GM18909 (cell line): ENCODE results near the gene ZBED2.
"Not testable (repeated sequence)": the region's sequence is repeated elsewhere in the genome, so short reads cannot be mapped to it uniquely, and the experiment has no call there.

Experiments used
- ATAC-seq: cut with Tn5 transposase; IDR thresholded peaks from one replicate; pipeline ENCODE4 v1.9.1; 2021; ENCODE audit warnings: mild to moderate bottlenecking; ENCODE audit not compliant: unreplicated experiment, poor library complexity

ZBED2 gene

DNA sequence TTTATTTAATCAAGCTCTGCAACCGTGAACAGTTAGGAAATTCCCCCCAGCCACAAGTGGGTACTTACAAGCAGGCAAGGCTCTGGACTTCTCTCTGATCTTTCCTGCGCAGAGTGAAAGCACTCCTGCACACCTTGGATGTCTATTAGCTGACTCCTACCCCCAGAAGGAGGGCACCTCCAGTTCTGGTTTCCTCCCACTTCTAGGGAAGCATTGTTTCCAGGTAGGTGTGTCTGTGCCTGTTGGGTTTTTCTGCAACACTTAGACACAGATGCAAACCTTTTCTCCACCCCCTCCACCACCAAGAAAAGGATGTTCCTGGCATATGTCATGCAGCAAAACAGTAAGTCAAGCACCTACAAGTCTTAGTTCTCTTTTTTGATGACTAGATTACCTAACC, at the start of gene ZBED2:
Gene ZBED2, minus strand, starts transcription at position 115 of the 400 bp plus-strand sequence. CDS start 1,145 bp downstream, outside the sequence.
- peak; percentile 49 for ATAC-seq

DNA sequence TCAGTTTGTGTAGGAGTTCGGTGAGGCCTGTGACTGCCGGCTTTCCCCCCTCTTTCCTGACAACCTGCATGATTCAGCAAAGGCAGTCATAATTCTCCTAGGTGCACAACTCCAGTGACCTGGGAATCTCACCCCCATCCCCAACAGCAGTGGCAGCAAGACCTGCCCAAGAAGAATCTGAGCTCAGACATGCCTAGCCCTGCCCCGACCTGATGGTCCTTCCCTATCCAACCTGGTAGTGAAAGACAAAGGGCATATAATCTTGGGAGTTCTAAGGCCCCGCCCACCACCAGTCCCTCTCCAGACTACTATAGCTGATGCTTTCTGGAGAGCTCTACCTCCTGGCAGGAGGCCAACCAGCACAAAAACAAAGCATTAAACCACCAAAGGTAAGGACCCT, 44.2 kb upstream of the ZBED2 start:
- ATAC-seq = no peak

DNA sequence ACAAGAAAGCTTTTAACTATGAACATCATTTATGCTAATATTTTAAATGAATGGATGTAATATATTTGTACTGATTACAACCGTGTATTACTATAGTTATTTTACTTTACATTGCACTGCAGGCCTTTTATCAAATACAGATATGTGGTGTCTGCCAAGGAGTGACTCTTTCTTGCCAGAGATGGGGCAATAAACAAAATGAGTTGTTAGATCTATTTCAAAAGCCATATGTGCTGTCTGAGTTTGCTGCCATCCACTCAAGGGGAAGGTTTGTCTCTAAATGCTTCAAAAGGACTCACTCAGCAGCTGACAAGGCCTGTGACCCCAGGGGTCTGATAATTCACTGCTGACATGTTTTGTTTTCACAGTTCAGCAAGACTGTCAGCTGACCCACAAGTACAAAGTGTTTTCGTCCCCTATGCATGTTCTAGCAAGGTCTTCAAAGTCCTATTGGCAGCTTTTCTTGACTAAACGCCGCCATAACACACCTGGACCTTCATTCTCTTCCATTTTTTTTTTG, 41.3 kb upstream of the ZBED2 start:
- no peak for ATAC-seq

- ATAC-seq = no peak
Measured at GRCh38 chr3:111635403-111635802, 40.3 kb upstream of the ZBED2 start.

DNA sequence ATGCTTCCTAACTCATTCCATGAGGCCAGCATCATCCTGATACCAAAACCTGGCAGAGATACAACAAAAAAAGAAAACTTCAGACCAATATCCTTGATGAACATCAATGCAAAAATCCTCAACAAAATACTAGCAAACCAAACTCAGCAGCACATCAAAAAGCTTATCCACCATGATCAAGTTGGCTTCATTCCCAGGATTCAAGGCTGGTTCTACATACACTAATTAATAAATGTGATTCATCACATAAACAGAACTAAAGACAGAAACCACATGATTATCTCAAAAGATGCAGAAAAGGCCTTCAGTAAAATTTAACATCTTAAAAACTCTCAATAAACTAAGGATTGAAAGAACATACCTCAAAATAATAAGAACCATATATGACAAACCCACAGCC, 35.5 kb upstream of the ZBED2 start:
- not testable (repeated sequence) for ATAC-seq

DNA sequence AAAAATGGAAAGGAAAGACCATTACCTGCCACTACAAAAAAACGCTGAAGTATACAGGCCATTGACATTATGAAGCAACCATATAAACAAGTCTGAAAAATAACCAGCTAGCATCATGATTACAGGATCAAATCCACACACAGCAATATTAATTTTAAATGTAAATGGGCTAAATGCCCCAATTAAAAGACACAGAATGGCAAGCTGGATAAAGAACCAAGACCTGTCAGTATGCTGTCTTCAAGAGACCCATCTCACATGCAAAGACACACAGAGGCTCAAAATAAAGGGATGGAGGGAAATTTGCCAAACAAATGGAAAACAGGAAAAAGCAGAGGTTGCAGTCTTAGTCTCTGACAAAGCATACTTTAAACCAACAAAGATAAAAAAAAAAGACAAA, 33.9 kb upstream of the ZBED2 start:
- not testable (repeated sequence) for ATAC-seq

GRCh38 chr3:111627092-111627491, 31.9 kb upstream of the ZBED2 start:
- ATAC-seq = no peak

DNA sequence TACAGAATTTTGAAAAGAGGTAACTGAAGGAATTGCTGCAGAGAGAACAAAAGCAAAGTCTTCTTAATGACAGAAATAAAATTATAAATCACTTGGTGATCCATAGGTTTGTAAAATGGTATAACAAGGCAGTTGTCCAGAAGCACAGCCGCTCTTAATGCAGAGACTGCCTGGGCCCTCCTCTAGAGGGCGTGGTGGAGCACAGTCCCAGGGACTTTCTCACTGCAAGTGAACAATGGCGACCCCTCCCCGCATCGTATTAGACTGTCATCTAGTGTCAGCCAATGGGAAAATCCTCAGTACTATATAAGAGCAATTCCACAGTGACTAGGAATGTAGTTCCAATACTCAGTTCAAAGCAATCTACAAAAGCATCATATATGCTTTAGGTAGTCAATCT, 26.4 kb upstream of the ZBED2 start:
- no peak for ATAC-seq

DNA sequence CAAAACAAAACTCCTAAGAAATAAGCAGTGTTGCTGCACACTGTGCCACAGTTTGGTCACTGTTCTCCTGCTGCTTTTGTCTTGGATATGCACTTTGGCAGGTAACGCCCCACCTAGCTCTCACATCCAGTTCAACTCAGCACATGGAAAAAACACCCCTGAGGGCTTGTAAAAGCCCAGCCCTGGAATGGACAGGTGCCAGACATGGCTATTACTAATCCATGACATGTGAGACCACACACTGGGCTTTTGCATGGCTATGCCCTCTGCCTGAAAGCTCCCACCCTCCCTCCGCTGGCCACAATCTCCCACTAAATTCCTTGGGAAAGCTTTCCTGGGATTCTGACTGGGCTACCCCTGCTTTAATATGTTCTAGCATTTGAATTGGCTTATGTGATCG, 24.7 kb upstream of the ZBED2 start:
- no peak for ATAC-seq

- ATAC-seq = no peak
Measured at GRCh38 chr3:111618945-111619344, 23.8 kb upstream of the ZBED2 start.

- no peak for ATAC-seq
Measured at GRCh38 chr3:111617912-111618601, 22.9 kb upstream of the ZBED2 start.

GRCh38 chr3:111617406-111617805, 22.3 kb upstream of the ZBED2 start:
- ATAC-seq = no peak

GRCh38 chr3:111616417-111617105, 21.4 kb upstream of the ZBED2 start:
- ATAC-seq = peak; percentile 89

DNA sequence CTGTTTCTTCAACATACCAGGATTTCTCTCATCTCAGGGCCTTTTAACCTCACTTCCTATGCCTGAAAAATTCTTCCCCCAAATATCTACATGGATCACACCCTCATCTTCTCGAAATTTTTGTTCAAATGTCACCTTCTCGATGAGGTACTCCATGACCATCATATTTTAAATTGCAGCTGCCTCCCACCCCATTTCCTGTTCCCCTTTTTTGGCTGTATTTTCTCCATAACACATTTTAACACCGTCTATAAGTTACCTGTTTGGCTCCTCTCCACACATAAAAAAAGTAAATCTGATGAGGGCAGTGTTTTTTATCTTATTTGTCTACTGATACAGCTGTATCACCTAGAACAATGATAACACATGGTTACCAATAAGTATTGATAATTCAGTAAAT, 20.7 kb upstream of the ZBED2 start:
- no peak for ATAC-seq

DNA sequence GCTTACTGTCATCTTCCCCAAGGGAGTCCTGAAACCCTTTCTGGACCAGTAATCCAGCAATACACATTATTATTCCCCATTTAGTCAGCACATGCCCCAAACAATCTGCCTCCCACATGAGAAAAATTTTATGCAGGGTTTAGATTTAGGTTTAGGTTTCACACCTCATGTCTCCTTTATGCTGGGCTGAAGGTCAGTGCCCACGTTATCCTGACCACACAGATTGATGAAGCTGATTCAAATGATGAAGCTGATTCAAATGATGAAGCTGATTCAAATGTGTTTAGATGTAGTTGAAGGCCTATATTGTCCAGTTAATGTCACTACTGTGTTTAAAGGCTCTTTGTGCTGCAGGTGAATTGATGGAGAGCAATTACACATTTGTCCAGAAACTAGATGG, 18.1 kb upstream of the ZBED2 start:
- ATAC-seq = no peak

DNA sequence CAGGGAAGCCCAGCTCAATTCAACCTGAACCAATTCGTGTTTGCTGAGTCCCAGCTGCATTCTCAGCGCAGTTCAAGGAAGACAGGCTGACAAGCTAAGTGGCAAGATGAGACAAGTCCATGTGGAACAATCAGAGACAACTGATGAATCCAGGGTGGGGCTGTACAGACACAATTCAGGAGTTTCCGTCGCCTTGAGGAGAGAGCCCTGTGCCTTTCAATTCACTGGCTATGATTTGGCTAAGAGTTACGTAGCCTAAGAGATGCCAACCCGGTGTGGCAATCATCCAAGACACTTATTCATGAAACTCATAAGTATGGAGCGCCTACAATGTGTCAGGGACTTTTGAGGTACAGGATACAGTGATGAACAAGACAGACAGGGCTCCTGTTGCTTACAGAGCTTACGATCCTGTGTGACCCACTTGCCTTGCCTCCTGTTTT, 15.5 kb upstream of the ZBED2 start:
- ATAC-seq = peak; percentile 23

- ATAC-seq = peak; percentile 93
Measured at GRCh38 chr3:111610189-111610588, 15.0 kb upstream of the ZBED2 start.

DNA sequence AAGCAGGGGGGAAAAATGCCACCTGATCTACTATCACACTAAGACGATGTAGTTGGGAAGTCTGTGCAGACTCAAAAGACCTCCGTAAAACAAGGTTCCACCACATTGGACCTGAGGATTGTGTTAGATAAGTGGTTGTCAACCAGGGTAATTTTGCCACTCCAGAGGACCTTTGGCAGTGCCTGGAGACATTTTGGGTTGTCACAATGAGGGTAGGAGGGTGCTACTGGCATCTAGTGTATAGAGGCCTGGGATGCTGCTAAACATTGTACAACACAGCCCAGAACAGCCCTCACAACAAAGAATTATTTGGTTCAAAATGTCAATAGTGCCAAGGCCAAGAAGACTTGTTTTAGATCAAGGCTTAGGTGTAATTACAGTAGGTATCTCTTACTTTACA, 14.6 kb upstream of the ZBED2 start:
- ATAC-seq = no peak

GRCh38 chr3:111608383-111608782, 13.2 kb upstream of the ZBED2 start:
- ATAC-seq = no peak

DNA sequence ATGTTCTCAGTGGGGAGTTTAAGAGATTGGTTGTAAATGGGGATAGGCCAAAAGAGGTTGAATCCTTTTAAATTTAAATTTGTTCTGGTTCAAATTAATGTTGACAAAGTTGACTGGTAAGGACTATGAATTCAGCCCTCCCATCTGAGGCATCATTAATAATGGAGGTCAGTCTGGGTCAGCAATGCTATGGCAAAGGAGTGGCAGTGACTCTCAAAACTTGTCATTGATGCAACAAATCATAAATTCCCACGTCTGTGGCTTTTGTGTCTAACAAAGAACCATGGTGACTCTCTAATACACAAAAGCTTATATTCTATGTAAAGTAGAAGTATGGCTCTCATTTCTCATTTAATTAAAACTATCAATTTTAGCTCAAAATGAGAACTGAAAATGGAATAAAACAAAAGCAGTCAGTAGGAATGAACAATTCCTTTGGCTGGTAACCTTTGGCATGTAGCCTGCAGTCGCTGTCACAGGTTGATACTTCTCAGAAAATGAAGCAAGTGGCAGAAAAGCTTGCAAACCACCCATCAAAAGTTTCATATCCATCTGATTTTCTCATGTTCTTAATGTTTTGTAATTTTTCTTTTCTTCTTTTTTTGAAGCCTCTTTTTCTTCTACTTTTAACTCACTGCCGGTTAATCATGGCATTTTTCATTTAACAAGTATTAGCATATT, 12.2 kb upstream of the ZBED2 start:
- no peak for ATAC-seq

DNA sequence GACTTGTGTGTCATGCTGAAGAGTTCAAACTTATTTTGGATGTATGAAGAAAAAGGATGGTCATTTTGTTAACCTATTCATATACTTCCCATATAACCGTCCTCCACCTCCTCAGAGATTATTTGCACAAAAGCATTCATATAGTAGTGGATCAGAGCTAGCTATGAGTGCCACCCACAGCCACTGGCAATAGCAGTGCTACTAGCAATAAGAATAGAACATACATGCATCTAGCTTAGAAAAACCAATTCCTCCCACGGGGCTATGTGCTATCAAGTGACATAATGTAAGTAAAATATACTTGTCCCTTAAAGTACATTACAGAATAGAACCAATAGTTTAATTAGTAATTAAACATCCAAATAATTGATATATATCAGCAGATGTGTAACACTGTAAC, 10.3 kb upstream of the ZBED2 start:
- ATAC-seq = no peak
